Astrocyte (in vitro differentiated cells and primary cell): ENCODE results near the gene CDON. TPM values are rescaled to one million over a fixed set of nuclear protein-coding genes. Genes with fewer than 3 reads are reported as not detected.

Experiments
- DNase-seq: peaks from one replicate; pipeline ENCODE4 v3.0.0-alpha.2; 2010; ENCODE audit warnings: low read depth
- FAIRE-seq: peaks from 2 replicates; lab custom pipeline; 2011; peaks lifted over from hg19 to GRCh38; lab: Jason Lieb, UNC
- H2AFZ ChIP-seq: 2 replicates; pipeline ENCODE4 v1.6.0; 2012; ENCODE audit warnings: low read depth, low read length, inconsistent platforms
- H3K27ac ChIP-seq: 2 replicates; pipeline ENCODE4 v1.5.1; 2011; ENCODE audit warnings: low read depth, low read length, inconsistent platforms
- H3K27me3 ChIP-seq: 2 replicates; pipeline ENCODE4 v1.6.0; 2011; ENCODE audit warnings: low read length, inconsistent platforms; ENCODE audit not compliant: insufficient read depth
- H3K36me3 ChIP-seq: 2 replicates; pipeline ENCODE4 v1.5.1; 2011; ENCODE audit warnings: low read length, inconsistent platforms; ENCODE audit not compliant: insufficient read depth
- H3K4me1 ChIP-seq: 2 replicates; pipeline ENCODE4 v1.5.1; 2011; ENCODE audit warnings: low read length, inconsistent platforms; ENCODE audit not compliant: insufficient read depth
- H3K4me2 ChIP-seq: 2 replicates; pipeline ENCODE4 v1.6.0; 2012; ENCODE audit warnings: low read length, inconsistent platforms
- H3K4me3 ChIP-seq: 2 replicates; pipeline ENCODE4 v1.5.1; 2011; ENCODE audit warnings: low read depth, mild to moderate bottlenecking, low read length, inconsistent platforms; ENCODE audit not compliant: insufficient read depth
- H3K79me2 ChIP-seq: 2 replicates; pipeline ENCODE4 v1.6.0; 2012; ENCODE audit warnings: mild to moderate bottlenecking, low read length, inconsistent platforms; ENCODE audit not compliant: insufficient read depth
- H3K9ac ChIP-seq: 2 replicates; pipeline ENCODE4 v1.6.0; 2012; ENCODE audit warnings: mild to moderate bottlenecking, low read length, inconsistent platforms
- H3K9me3 ChIP-seq: 2 replicates; pipeline ENCODE4 v1.5.1; 2012; ENCODE audit warnings: low read depth, mild to moderate bottlenecking, low read length, inconsistent platforms; ENCODE audit not compliant: insufficient read depth
- H4K20me1 ChIP-seq: 2 replicates; pipeline ENCODE4 v1.6.0; 2012; ENCODE audit warnings: low read length, inconsistent platforms; ENCODE audit not compliant: insufficient read depth
- H3K27ac Mint-ChIP-seq: one replicate; pipeline ENCODE4 v1.8.0; 2021; ENCODE audit warnings: mild to moderate bottlenecking, mixed read lengths; ENCODE audit not compliant: unreplicated experiment
- H3K27me3 Mint-ChIP-seq: one replicate; pipeline ENCODE4 v1.8.0; 2021; ENCODE audit warnings: low read depth, mixed read lengths; ENCODE audit not compliant: unreplicated experiment
- H3K36me3 Mint-ChIP-seq: one replicate; pipeline ENCODE4 v1.8.0; 2021; ENCODE audit warnings: low read depth, mixed read lengths; ENCODE audit not compliant: unreplicated experiment
- H3K4me1 Mint-ChIP-seq: one replicate; pipeline ENCODE4 v1.8.0; 2021; ENCODE audit warnings: low read depth, mixed read lengths; ENCODE audit not compliant: unreplicated experiment
- H3K4me3 Mint-ChIP-seq: one replicate; pipeline ENCODE4 v1.8.0; 2021; ENCODE audit warnings: mild to moderate bottlenecking, moderate library complexity, mixed read lengths; ENCODE audit not compliant: unreplicated experiment
- H3K9me3 Mint-ChIP-seq: one replicate; pipeline ENCODE4 v1.8.0; 2021; ENCODE audit warnings: mild to moderate bottlenecking, mixed read lengths; ENCODE audit not compliant: unreplicated experiment
- EZH2 ChIP-seq: IDR thresholded peaks from 2 replicates; pipeline ENCODE4 v1.6.1; 2012; ENCODE audit warnings: mild to moderate bottlenecking, low read length, inconsistent platforms; ENCODE audit not compliant: insufficient read depth
- total RNA-seq: library from RNA; stranded (reverse); gene quantifications from 2 replicates; pipeline ENCODE4 v1.2.1, GENCODE V29; 2021
- TF ChIP-seq, protein P1 (sequence below): IDR thresholded peaks from 2 replicates; pipeline ENCODE4 v1.5.1; 2011; ENCODE audit warnings: low read depth, mild to moderate bottlenecking, inconsistent platforms, low read length, moderate library complexity; ENCODE audit not compliant: insufficient read depth

CDON gene
- total RNA-seq, 1 donor from 2014 or later, result 15.5 TPM

DNA sequence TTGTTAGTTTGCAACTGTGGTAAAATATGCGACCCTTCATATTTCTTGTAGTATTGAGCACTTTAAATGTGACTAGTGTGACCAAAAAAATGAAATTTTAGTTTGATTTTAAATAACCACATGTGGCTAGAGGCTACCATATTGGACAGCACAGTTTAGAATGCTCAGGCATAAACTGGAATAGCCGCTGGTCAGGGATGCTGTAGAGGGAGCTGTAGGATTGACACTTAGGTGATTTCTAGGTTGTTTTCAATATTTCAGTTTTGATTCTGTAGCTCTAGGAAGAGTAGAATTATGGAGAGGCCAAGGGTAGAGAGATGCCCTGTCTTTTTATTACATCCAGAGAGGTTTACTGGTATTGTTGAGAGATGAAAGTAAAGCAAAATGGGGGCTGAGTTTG is 127.6 kb downstream of the CDON start:
- Histone ChIP-seq H3K4me2 (no peak overlapping the region), H3K9me3 (no peaks in the 10 kb centered on the region), H3K36me3 (no peaks in the 10 kb centered on the region), H3K9ac (no peak overlapping the region), H2AFZ (no peak overlapping the region), H3K27me3 (peaks cover 4% of the 10 kb centered on the region), H3K79me2 (no peaks in the 10 kb centered on the region), H3K4me1 (no peaks in the 10 kb centered on the region), H3K4me3 (no peak overlapping the region), H4K20me1 (no peaks in the 10 kb centered on the region), H3K27ac (no peak overlapping the region)
- no peak overlapping the region for H3K4me3 Mint-ChIP-seq
- DNase-seq, result no peak
- H3K27ac Mint-ChIP-seq, result no peak overlapping the region
- H3K9me3 Mint-ChIP-seq, result no peaks in the 10 kb centered on the region
- peaks cover 2% of the 10 kb centered on the region for H3K4me1 Mint-ChIP-seq
- no peak for TF ChIP-seq EZH2
- TF ChIP-seq, protein P1, sequence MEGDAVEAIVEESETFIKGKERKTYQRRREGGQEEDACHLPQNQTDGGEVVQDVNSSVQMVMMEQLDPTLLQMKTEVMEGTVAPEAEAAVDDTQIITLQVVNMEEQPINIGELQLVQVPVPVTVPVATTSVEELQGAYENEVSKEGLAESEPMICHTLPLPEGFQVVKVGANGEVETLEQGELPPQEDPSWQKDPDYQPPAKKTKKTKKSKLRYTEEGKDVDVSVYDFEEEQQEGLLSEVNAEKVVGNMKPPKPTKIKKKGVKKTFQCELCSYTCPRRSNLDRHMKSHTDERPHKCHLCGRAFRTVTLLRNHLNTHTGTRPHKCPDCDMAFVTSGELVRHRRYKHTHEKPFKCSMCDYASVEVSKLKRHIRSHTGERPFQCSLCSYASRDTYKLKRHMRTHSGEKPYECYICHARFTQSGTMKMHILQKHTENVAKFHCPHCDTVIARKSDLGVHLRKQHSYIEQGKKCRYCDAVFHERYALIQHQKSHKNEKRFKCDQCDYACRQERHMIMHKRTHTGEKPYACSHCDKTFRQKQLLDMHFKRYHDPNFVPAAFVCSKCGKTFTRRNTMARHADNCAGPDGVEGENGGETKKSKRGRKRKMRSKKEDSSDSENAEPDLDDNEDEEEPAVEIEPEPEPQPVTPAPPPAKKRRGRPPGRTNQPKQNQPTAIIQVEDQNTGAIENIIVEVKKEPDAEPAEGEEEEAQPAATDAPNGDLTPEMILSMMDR, result no peak
- no peak for FAIRE-seq
- H3K27me3 Mint-ChIP-seq, result peaks cover 31% of the 10 kb centered on the region
- no peaks in the 10 kb centered on the region for H3K36me3 Mint-ChIP-seq

GRCh38 chr11:125934473-125934872 is 128.2 kb downstream of the CDON start:
- Histone ChIP-seq H4K20me1 (no peaks in the 10 kb centered on the region), H3K27ac (no peak overlapping the region), H3K4me2 (no peak overlapping the region), H3K79me2 (no peaks in the 10 kb centered on the region), H3K9me3 (no peaks in the 10 kb centered on the region), H3K4me3 (no peak overlapping the region), H3K27me3 (peaks cover 4% of the 10 kb centered on the region), H3K9ac (no peak overlapping the region), H3K4me1 (no peaks in the 10 kb centered on the region), H3K36me3 (no peaks in the 10 kb centered on the region), H2AFZ (no peak overlapping the region)
- Mint-ChIP-seq H3K36me3 (no peaks in the 10 kb centered on the region), H3K9me3 (no peaks in the 10 kb centered on the region), H3K27me3 (peaks cover 34% of the 10 kb centered on the region), H3K4me1 (peaks cover 2% of the 10 kb centered on the region), H3K4me3 (no peak overlapping the region), H3K27ac (no peak overlapping the region)
- FAIRE-seq (no peak), DNase-seq (no peak)
- no peak for TF ChIP-seq EZH2
- TF ChIP-seq, protein P1, result no peak

DNA sequence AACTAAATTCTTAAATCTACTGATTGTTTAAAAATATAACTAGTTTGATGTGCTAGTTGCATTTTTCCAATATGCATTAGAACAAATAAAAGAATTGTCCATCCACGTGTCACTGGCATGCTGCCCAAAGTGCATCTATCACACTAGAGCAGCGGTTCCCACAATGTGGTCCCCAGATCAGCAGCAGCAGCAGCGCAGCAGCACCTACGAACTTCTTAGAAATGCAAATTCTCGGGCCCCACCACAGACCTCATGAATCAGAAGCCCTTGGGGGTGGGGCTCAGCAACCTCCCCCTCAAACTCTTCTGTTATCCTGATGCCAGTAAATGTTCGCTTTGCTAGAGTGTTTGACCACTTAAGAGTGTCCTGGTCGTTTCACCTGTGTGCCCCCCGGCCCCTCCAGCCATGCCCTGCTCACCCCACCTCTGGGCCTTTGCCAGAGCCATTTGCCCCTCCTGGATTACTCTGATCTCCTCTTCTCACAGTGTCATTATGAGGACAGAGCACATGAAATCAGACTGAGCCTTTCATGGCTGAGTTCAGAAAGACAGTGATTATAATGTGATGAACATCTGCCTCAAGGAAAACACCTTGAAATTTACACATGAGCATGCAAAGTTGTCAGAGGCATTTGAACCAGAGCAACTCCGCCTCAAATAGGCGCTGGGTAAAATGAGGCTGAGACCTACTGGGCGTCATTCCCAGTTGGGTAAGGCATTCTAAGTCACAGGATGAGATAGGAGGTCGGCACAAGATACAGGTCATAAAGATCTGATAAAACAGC is 129.4 kb downstream of the CDON start:
- Histone ChIP-seq H3K36me3 (no peaks in the 10 kb centered on the region), H3K4me1 (no peaks in the 10 kb centered on the region), H3K9me3 (no peaks in the 10 kb centered on the region), H3K27me3 (peaks cover 4% of the 10 kb centered on the region), H2AFZ (no peak overlapping the region), H3K4me2 (no peak overlapping the region), H3K9ac (no peak overlapping the region), H4K20me1 (no peaks in the 10 kb centered on the region), H3K27ac (no peak overlapping the region), H3K79me2 (no peaks in the 10 kb centered on the region), H3K4me3 (no peak overlapping the region)
- Mint-ChIP-seq H3K27me3 (peaks cover 34% of the 10 kb centered on the region), H3K4me1 (peaks cover 2% of the 10 kb centered on the region), H3K27ac (no peak overlapping the region), H3K4me3 (no peak overlapping the region), H3K9me3 (no peaks in the 10 kb centered on the region), H3K36me3 (no peaks in the 10 kb centered on the region)
- DNase-seq (no peak), FAIRE-seq (no peak)
- TF ChIP-seq, protein P1, result no peak
- TF ChIP-seq EZH2, result no peak
